GM21737 (cell line): ENCODE data around the gene PRAMEF11.
"Not testable (repeated sequence)": the region's sequence is repeated elsewhere in the genome, so short reads cannot be mapped to it uniquely, and the experiment has no call there.

Experiments
- ATAC-seq: cut with Tn5 transposase; IDR thresholded peaks from one replicate; pipeline ENCODE4 v1.9.1; 2021; ENCODE audit warnings: mild to moderate bottlenecking, moderate library complexity; ENCODE audit not compliant: unreplicated experiment

PRAMEF11 gene

DNA sequence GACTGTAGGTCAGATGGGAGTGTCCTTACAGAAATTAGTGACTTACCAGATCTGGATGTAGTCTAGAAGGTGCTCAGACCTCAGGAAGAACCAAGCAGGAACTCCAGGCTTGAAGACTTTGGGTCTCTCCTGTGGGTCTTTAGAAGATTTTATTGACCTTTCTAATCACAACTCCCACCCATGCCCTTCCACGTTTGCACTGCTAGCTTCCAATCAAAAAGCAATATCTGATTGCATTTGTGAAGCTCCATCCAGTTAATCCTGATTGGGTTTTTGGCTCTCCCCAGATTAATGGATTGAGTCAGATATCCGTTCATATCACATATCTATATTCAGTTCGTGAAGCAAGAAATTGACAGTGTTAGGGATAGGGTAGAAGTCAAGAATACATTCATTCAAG is at the start of gene PRAMEF11:
PRAMEF11 (minus strand) TSS at position 101 of the 400 bp plus-strand sequence. CDS start 2,621 bp downstream, outside the sequence.
- ATAC-seq: not testable (repeated sequence)

DNA sequence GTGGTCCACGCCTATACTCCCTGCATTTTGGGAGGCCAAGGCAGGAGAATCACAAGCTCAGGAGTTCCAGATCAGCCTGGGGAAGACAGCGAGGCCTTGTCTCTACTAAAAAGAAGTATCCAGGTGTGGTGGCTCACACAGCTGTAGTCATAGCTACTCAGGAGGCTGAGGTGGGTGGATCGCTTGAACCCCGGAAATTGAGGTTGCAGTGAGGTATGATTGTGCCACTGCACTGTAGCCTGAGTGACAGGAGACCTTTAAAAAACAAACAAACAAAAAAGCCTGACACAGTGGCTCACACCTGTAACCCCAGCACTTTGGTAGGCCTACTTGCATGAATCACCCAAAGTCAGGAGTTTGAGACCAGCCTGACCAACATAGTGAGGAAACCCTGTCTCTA is 47.2 kb upstream of the PRAMEF11 start:
- not testable (repeated sequence) for ATAC-seq

DNA sequence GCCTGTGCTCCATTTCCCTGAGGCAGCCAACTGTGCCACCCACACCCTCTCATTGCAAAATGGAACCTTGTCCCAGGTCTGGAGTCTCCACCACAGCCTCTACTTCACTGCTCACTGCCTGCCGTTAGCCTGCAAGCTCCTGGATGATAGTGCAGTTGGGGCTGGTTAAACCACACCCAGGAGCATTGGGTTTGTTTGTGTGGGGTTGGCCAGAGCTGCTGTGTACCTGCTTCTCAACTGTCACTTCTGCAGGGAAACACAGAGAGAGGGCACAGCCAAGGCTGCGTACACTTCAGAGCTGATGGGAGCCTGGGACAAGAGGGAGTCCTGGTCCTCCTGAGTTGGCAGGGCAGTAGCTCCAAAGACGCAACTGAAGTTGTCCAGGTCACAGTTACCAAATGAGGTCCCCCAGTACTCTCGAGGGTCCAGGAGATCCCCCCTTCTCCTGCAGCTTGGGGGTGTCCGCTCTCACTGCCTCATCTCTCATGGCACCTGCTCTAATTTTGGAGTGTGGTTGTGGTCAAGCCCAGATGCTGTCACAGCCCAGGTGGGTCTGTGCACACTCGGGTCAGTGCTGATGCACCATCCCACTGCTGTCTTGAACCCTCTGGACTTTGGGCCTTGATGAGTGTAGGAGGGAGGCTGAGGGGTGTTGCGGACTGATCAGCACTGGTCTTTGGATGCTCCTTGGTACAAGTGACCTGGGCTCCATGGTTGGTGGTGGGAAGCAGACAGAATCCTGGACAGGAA is 32.1 kb upstream of the PRAMEF11 start:
- not testable (repeated sequence) for ATAC-seq

DNA sequence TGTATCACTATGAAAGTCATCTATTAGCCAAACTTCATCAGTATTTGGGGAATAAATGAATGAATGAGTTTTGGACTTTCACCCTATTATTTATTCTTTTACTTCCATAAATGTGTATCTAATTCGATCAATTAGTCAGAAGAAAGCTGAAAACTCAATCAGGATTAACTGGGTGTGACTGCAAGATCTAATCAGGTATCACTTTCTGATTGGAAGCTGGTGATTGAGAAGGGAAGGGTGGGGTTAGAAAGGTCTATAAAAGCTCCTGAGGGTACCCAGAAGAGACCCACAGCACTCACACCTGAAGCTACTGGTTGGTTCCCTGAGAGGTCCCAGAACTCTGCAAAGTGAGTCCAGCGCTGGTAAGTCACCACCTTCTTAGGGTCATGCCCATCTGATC is 25.6 kb upstream of the PRAMEF11 start, which contains the start of gene PRAMEF2:
PRAMEF2 (plus strand) TSS at position 301 of the 400 bp plus-strand sequence. CDS start 1,924 bp downstream, outside the sequence.
- not testable (repeated sequence) for ATAC-seq

DNA sequence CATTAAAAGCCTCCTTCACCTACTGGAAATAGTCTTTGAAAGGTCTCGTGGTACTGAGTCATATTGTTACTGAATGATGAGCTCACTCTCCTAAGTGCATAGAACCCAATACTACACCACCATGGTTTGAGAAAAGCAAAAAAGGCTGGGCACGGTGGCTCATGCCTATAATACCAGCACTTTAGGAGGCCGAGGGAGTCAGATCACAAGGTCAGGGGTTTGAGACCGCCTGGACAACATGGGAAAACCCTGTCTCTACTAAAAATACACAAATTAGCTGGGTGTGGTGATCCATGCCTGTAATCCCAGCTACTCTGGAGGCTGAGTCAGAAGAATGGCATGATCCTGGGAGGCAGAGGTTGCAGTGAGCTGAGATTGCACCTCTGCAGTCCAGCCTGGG is 20.6 kb upstream of the PRAMEF11 start:
- ATAC-seq: no peak

DNA sequence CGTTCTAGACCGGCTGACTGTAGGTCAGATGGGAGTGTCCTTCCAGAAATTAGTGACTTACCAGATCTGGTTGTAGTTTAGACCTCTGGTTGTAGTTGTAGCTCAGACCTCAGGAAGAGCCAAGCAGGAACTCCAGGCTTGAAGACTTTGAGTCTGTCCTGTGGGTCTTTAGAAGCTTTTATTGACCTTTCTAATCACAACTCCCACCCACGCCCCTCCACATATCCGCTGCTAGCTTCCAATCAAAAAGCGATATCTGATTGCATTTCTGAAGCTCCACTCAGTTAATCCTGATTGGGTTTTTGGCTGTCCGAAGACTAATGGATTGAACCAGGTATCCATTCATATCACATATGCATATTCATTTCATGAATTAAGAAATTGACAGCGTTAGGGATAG is 17.4 kb upstream of the PRAMEF11 start, which contains the start of gene HNRNPCL1:
HNRNPCL1 (minus strand) TSS at position 101 of the 400 bp plus-strand sequence. CDS start 431 bp downstream, outside the sequence.
- not testable (repeated sequence) for ATAC-seq

DNA sequence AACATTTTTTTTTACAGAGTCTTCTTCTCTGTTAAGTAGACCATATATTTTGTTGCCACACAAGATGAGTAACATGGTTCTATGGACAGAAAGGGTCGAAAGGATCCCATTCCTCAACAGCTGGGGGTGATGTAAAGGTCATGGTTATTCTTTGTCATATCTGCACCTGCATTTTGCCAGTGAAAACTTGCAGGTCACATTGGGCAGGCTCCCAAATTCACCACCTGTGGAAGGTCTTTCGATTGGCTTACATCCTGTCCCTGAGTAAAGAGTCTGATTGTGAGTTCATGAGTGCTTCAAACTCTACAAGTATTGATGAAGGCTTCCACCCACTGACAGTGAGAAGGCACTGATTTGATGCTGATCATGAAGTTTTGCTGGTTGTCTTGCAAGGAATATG is 2.0 kb upstream of the PRAMEF11 start:
- ATAC-seq: not testable (repeated sequence)

DNA sequence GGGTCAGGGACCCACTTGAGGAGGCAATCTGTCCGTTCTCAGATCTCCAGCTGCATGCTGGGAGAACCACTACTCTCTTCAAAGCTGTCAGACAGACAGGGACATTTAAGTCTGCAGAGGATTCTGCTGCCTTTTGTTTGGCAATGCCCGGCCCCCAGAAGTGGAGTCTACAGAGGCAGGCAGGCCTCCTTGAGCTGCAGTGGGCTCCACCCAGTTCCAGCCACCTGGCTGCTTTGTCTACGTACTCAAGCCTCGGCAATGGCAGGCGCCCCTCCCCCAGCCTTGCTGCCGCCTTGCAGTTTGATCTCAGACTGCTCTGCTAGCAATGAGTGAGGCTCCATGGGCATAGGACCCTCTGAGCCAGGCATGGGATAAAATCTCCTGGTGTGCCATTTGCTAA is 12.1 kb downstream of the PRAMEF11 start:
- ATAC-seq: not testable (repeated sequence)

DNA sequence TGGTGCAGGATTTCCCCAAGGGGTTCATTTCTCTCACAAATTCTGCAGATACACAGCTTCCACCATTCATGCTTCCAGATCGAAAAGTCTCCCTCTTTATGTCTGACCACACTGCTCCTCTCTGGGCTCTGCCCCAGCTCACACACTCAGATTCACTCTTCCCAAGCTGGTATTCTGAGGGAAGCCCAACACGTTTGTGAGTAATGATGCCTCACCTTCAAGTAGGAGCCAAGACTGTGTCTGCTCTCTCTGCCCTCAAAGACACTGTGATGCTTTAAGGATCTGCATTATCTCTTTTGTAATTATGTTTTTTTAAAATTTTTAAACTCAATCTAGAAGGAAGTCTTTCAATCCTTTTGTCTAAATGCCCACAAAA is 19.8 kb downstream of the PRAMEF11 start:
- no peak for ATAC-seq

DNA sequence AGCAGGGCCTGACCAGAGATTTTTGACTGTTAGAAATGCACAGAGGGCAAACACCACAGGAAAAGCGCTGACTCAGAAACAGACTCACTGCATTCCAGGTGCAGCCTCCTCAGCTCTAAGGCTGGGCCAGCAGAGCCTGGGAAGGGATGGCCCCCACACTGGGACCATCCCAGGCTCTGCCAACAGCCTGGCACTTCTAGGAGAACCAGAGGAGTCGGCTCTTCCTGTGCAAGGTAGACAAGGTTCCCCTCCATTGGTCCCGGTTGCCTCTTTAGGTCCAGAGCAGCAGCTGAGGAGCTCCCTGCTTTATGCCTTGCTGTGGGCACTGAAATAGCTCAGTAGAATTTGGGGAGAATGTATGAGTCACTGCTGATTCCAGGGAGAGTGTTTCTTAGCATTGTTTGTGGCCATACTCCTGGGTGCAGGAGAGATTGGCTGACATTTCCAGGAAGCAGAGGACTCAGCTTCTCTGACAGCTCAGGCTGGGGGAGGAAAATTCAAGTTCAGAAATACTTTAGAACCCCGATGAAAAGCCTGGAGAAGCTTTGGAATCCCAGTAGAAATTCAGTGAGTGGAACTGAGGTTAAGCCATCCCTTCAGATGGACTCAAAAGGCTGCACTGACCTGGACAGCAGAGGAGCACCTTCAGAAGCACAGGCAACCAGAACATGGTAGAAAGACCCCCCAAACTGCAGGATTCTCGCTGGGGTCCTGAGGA is 20.4 kb downstream of the PRAMEF11 start:
- no peak for ATAC-seq

DNA sequence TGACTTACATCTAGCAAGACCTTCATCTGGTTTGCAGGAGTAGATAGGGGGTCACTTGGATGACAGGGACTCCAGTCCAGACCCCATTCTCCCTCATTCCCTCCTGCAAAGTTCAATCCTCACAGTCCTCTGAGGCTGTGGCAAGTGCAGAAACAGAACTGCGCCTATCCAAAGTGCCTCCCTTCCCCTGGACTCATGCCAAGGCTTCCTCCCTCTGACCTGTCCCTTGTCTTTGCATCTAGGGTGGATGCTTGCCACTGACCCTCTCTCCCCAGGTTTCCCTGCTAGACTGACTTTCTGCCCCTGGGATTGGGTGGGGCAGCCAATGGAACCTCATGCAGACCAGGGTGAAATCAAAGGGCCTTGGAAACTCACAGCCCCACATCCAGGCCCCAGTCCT is 21.3 kb downstream of the PRAMEF11 start:
- ATAC-seq: no peak

DNA sequence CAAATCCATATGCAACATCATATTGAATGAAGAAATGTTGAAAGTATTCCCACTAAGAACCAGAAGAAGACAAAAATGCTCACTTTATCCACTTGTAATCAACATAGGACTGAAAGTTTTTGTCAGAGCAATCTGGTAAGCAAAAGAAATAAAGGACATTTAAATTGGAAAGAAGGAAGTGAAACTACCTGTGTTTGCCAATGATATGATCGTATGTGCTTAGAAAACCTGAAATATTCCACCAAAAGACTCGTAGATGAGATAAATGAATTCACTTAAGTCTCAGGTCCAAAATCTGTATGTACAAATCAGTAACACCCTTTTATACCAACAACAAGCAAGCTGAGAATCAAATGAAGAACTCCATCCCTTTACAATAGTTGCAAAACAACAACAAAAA is 31.5 kb downstream of the PRAMEF11 start:
- ATAC-seq: no peak

DNA sequence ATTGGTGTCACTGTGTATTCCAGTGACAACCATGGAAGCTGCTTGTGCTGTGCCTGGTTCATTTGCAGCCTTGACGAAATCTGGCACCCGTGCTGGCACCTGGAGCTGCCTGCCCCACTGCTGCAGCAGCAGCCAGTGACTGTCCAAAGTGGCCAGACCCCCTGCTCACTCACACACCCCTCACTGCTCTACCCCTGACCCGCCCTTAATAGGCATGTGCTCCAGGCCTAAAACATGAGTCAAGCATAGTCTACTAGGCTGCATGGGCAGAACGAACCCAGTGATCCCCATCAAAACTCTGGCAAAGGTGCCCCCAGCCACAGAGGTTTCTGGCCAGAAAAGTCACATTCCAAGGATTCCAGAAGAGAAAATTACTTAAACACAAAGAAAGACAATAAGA is 32.3 kb downstream of the PRAMEF11 start:
- no peak for ATAC-seq

DNA sequence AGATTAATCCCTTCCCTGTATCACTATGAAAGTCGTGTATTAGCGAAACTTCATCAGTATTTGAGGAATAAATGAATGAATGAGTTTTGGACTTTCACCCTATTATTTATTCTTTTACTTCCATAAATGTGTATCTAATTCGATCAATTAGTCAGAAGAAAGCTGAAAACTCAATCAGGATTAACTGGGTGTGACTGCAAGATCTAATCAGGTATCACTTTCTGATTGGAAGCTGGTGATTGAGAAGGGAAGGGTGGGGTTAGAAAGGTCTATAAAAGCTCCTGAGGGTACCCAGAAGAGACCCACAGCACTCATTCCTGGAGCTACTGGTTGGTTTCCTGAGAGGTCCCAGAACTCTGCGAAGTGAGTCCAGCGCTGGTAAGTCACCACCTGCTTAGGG is 40.1 kb downstream of the PRAMEF11 start, which contains the start of gene PRAMEF1:
PRAMEF1 (plus strand) TSS at position 301 of the 400 bp plus-strand sequence. CDS start 1,831 bp downstream, outside the sequence.
- not testable (repeated sequence) for ATAC-seq

DNA sequence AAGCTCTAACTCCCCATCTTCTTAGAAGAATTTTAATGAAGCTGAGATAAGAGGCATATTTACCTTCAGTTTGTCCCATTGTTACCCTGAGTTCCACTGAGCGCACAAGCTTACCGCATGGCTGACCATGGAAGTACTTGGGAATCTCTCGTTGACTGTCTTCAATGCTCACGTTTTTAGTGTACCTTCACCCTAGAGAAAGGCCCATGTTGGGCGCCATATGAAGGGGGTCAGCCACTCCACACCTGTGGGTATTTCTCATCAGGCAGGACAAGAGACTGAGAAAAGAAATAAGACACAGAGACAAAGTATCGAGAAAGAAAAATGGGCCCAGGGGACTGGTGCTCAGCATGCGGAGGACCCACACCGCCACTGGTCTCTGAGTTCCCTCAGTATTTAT is 46.5 kb downstream of the PRAMEF11 start:
- ATAC-seq: not testable (repeated sequence)

DNA sequence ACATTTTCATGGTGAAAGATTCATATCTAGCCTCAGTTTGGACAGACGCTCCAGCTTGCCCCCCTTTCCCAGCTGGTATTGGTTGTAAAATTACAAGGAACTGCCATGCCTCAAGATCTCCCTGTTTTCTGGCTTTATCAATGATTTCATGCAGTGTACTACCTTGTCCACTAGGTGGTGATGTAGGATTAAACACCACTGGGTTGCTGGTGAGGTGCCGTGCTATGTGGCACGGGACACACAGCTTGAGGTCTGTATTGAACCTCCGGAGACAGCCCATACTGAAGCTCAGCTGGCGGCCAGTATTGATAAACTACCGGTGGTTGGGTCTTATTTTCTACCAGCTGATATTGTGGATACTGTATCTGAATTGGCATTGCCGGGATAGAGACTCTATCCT is 47.4 kb downstream of the PRAMEF11 start:
- not testable (repeated sequence) for ATAC-seq

DNA sequence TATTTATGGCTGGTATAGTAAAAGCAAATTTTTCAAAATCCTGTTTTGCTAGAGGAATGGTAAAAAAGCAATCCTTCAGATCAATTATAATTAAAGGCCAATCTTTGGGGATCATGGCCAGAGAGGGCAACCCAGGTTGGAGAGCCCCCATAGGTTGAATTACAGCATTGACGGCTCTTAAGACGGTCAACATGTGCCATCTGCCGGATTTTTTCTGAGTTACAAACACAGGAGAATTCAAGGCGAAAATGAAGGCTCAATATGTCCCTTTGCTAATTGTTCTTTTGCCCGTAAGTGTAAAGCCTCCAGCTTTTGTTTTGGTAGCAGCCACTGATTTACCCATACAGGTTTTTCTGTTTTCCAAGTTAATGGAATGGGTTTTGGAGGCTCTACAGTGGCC is 49.7 kb downstream of the PRAMEF11 start:
- not testable (repeated sequence) for ATAC-seq

DNA sequence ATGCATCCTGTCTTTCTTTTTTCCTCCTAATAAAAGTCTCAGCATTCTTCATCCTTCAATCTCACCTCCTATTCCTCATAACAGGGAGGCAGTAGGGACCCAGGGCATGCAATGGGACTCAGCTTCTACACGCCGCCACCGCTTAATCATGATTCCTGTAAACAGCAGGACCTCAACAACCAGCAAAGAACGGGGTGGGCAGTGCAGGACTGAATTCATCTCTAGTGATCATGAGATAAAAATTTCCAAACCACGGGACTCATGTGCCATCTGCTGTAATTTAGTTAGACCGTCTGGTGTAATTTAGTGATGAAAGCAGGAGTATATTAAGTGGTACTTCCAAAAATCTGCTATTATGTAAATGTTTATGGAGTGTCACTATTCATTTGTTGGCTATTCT is 52.3 kb downstream of the PRAMEF11 start:
- ATAC-seq: no peak

DNA sequence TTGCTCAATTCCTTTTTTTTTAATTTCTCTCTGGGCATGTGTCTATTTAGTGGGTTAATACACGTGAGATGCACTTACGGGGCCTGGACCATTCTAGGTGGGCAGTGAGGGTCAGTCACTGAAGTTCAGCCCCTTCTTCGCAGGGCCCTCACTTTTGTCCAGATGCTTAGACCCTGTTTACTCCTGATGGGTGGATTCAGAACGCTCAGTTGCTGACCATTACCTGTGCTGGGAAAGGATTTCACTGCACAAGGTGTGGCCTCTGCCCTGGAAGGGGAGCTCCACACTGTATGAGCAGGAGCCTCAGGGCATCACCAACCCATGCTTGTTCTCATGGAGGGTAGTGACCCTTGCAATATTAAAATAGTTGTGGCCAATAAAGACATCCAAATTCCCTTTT is 53.1 kb downstream of the PRAMEF11 start:
- ATAC-seq: no peak

DNA sequence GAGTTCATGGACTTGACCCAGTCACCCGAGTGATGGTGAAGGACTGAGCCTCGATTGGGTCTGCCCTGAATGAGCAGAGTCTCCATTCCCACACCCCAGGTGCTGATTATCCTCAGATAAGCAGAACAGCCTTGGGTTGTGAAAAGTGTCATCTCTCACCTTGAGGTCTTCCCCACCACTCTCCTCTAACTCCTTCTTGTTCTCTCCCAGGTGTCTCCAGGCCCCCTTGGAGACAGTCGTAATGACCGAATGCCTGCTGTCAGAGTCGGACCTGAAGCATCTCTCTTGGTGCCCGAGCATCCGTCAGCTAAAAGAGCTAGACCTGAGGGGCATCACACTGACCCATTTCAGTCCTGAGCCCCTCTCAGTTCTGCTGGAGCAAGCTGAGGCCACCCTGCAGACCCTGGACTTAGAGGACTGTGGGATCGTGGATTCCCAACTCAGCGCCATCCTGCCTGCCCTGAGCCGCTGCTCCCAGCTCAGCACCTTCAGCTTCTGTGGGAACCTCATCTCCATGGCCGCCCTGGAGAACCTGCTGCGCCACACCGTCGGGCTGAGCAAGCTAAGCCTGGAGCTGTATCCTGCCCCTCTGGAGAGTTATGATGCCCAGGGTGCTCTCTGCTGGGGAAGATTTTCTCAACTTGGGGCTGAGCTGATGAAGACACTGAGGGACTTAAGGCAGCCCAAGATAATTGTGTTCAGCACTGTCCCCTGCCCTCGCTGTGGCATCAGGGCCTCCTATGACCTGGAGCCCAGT is 54.2 kb downstream of the PRAMEF11 start:
- no peak for ATAC-seq

DNA sequence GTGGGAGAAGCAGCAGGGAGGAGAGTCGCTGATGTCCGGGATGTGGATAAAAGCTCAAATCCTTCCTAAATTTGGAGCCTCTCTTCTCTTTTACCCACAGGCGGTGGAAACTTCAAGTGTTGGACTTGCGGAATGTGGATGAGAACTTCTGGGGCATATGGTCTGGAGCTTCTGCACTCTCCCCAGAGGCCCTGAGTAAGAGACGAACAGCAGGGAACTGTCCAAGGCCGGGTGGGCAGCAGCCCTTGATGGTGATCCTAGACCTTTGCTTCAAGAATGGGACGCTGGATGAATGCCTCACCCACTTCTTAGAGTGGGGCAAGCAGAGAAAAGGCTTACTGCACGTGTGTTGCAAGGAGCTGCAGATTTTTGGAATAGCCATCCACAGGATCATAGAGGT is 55.8 kb downstream of the PRAMEF11 start:
- no peak for ATAC-seq
